Inferior parietal cortex (tissue), 1 donor: ENCODE results near the gene DPCD.
"Not testable (repeated sequence)": the region's sequence is repeated elsewhere in the genome, so short reads cannot be mapped to it uniquely, and the experiment has no call there.

ENCODE experiments used
- DNase-seq: peaks from one replicate; pipeline ENCODE4 v3.0.0-alpha.2; 2016; ENCODE audit errors: extremely low spot score

The DPCD gene

DNA sequence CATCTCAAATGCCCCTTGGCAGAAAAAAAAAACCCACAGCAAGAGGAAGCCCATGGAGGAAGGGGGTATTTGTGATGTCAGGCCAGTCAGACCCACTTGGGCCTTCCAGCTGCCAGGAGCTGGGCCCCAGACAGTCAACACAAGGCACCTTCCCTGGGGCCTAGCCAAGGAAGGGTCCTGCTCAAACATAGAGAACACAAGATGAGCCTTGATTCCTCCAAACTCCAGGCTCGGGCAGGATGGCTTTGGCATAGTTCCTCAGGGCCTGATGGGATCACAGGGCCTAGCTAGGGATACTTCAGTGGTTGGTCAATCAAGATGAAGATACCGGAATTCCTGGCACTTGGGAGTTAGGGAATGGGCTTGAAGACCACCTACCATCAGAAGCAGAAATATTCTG lies 30.8 kb downstream of the DPCD start:
- DNase-seq: no peak

DNA sequence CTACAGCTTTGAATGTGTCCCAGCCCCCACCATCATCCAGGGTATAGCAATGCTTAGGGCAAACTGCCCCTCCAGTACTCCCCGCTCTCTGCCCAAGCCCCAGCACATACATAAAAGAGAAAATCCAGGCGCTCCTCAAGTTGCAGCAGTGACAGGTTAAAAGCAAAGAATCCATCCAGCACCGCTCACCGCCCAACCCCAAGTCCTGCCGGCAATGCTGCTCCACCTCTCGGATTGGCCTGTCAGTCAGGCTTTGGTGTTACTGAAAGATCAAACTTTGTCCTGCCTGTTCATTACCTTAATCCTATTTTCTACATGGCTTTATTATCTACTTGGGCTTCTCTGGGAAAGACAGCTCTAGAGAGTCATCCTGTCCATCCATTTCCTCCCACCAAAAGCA lies 31.9 kb downstream of the DPCD start:
- DNase-seq: no peak

DNA sequence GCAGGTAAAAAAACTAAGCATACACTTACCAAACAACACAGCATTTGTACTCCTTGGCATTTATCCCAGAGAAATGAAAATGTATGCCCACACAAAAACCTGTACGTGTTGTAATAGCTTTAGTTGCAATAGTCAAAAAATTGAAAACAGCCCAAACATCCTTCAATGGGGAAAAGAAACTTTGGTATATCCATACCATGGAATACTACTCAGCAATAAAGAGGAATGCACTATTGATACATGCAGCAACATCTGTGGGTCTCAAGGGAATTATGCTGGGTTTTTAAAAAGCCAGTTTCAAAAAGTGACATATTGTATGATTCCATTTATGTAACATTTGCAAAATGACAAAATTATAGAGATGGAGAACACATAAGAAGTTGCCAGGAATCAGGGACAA lies 35.4 kb downstream of the DPCD start:
- no peak for DNase-seq

DNA sequence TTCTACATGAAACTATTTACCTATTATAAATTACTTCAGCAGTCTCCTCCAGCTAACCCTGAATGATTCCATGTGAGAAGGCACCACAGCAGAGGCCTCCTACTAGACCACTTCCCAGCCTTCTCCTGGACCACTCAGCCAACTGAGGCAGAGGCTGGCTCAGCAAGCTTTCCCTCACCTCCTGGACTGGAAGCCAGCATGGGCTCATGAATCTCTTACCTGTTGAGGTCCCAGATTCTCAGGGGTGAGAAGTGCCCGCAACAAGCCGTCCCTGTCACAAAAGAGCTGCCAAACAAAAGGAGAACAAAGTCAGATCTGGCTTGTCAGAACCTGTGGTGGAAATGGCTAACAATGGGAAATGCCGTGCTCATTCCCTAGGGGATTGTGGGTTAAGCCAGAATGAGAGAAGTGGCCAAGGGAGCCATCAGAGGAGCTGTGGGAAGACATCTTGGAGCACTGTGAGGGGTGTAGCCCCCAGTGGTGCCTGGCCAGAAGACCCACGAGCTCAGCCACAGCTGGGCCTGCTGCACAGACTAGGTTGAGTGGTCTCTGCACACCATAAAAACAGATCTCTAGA lies 36.5 kb downstream of the DPCD start:
- no peak for DNase-seq

DNA sequence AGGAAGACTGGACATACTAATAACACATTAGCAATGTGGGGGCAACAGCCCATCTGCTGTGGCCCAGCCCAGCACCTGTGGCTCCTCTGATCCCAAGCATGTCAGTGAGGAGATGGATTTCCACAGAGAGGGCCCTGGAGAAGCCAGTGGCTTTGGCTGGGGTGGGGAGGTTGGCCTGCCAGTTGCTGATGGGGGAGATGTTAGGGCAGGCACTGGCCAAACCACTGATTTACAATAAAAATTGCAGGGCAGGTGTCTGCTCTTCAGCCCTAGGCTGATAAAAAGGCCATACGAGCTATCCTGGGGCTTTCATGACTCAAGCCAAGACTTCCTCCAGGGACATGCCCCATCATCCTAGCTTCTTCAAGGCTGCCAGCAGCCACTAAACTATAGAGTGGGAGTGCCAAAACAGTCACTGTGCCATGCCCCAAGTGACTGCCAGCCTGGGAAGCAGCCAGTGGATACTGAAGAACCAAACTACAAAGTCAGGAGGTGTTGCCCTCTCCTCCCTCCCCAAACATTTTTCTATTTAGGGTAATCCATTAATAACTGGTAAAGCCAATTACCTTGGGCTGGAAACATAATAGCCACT lies 37.8 kb downstream of the DPCD start:
- DNase-seq: no peak

DNA sequence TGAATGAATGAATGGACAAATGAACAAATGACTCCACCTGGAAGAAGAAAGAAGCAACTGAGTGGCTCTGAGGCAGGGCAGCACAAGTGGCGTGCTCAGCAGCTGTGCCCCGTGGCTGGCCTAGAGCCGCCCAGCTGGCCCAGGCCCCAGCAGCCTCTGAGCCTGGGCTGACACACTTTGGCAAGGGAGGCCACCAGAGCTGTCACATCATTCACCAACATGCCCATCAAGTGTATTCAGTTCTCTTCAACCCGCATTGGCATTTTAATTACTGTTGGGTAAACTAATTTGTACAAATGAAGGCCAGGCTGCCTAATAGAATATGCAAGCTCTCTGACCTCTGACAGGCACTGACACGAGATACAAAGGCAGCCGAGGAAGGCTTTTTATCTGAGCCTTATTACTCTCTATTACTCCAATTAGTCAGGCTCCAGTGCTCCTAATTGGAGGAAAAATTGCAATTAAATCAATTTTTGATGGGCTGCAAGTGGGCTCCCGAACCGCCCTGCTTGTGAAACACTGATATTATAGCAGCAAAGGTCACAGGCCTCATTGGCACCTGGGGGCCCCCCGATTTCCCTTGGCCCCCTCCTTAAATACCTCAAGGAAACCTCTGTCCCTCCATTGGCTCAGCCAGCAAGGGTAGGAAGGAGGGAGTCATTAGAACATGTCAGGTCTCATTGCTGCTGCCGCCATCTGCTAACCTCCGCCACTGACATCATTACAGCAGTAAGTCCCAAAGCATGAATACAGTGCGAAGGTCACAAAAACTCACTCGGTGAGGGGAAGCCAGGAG lies 41.9 kb downstream of the DPCD start:
- DNase-seq: peak; percentile 38

DNA sequence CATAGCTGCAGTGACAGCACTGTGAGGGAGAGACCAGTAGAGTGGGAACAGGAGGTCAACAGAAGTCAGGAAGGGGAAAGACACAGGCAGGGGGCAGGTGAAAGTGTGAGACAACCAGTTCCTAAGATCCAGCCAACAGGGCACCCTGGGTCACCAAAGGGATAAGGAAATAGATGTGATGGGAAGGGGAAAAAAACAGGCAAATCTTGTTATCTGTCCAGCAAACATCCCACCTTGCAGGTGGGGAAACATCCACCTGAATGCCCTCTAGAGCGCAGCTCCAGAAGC lies 42.5 kb downstream of the DPCD start:
- no peak for DNase-seq

DNA sequence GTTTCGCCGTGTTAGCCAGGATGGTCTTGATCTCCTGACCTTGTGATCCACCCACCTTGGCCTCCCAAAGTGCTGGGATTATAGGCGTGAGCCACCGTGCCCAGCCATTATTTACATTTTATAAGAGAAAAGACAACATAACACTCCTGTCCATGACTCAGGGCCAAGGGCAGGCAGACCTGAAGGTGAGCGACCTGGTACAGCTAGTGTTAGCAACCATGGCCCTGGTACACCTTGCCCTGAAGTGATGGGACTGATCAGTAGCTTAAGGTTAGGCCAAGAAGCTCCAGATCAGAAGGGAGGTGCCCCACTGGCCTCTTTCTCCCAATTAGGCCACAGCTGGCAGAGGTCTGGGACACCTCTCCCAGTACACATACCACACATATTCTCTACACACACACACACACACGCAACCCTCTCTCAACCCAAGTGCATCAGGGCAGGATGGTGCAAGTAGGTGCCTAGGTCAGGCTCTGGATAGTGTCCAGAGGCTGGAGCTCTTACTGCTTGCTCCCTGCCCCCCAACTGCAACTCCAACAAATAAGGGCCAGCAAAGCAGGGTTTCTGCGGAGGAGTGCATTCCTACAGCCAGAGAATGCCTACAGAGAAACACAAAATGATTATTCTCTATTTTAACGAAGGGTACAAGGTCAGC lies 43.8 kb downstream of the DPCD start:
- no peak for DNase-seq

DNA sequence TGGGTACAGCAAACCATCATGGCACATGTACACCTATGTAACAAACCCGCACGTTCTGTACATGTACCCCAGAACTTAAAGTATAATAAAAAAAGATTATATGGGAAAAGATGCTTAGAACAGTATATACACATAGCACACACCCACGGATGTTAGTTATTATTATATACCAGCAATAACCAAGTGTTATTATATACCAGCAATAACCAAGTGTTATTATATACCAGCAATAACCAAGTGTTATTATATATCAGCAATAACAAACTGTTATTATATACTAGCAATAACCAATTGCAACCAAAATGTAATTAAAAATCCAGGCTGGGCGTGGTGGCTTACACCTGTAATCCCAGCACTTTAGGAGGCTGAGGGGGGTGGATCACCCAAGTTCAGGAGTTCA lies 45.4 kb downstream of the DPCD start:
- not testable (repeated sequence) for DNase-seq

DNA sequence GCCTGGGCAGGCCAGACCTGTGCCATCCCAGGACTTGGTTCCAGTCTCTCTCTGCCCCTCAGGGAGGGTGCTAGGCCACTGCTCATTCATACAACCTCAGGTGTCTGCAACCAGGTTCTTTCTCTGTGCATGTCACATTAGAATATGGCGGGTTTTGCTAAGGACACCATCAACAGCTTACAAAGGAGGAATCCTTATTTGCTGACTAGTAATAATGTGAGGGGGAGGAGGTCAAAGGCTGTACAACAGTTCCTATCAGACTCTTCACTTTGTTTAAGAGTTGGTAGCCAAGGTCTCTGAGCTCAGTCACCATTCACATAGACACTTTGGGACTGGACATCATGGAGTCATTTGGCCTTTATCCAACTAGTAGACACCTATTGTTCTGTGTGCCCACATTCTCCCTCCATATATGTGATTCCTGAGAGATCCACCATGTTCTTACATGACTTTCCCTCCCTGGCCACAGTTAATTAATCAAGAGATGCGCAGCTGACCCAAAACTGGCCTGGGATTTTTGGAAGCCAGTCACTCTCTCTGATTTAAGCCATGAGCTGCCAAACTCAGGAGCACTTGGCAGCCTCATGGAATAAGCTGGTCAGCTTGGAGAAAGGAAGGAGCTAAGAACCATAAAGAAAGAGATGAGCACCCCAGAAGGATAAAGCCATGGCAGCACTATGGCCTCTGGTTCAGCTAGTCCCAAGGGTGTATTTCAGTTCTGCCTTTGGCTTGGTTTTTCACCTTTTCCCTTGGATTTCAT lies 51.2 kb downstream of the DPCD start:
- no peak for DNase-seq

DNA sequence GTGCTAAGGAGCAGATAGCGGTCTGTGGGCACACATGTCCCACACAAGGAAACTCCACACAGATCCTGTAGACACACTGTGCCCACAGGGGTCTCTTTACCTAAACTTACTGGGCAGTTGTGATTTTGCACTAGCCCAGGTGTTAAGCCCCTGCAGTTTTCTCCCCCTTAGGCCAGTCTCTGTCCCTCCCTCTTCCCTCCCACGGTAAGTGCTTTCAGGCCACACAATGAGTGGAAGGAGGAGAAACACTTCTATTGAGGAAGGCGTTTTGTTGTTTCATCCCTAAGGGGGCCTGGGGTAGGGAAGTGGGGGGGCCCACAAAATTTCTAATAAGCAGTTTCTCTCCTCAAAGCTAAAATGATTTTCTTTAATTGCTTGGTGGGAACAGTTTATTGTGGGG lies 55.4 kb downstream of the DPCD start:
- no peak for DNase-seq

DNA sequence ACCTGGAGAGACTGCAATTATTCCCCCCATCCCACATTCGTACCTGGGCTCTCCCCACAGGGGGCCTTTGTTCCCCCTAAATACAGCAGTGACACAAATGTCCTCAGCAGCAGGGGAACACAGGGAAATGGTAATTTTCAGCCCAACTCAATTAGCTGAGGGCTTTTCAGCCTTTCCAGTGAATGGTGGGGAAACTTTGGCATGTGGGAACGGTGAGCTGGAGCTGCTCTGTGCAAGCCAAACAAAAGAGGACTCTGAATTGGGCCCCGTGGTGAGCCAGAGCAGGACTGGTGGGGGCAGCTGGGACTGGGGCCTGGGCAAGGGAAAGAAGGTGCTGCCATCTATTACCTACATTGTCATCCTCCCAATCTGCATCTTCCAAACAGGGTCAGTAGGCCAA lies 55.9 kb downstream of the DPCD start:
- DNase-seq: no peak

DNA sequence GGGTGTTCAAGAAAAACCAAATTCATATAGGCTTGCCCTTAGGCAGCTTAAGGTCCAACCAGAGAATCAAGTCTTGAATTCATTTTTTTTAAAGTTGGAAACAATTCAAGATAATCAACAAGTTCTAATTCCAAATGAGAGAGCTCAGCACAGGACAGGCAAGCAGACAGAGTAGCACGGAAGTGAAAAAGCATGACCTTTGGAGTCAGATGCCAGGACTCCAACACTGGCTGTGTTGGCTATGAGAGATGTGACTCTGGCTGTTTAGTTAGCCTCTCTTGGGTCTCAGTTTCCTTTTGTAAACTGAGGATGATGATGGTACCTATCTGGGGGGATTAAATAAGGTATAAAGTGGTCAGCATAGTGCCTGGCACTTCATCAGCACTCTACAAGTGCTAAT lies 57.5 kb downstream of the DPCD start:
- DNase-seq: no peak

DNA sequence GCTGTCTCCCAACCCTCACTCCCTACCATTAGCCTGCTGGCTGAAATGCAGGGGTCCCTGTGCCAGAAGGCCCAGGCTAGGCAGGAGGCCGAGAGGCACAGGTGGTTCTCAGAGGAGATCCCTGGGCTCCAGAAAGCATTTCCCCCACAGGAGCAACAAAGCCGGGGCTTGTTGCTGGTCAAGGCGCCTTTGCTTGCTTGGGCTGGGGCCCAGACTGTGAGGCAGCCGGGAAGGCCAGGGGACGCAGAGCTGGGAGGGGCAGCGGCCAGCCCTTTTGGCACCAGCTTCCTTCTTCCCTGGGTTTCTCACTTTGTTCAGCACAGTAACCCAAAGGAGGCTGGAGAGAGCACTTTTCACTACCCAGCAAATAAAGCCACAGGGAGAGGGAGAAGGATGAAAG lies 58.2 kb downstream of the DPCD start:
- peak; percentile 23 for DNase-seq

DNA sequence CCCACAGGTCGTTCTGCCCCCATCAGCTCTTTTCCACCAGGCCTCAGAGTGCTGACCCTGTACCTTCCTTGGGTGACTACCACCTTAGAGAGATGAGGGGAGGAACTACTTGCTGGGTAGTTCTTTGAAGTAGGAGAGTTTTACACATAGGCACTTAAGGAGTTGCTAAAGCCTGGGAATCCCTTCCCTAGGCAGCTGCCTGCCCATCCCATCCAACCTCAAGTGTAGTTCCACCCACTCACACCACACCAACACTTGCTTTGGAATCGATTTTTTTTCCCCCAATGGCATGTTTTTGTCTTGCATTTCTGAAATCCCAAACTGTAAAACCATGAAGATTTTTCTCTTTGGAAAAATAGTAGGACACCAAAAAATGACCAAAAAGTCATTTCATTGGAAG lies 59.1 kb downstream of the DPCD start:
- DNase-seq: no peak

DNA sequence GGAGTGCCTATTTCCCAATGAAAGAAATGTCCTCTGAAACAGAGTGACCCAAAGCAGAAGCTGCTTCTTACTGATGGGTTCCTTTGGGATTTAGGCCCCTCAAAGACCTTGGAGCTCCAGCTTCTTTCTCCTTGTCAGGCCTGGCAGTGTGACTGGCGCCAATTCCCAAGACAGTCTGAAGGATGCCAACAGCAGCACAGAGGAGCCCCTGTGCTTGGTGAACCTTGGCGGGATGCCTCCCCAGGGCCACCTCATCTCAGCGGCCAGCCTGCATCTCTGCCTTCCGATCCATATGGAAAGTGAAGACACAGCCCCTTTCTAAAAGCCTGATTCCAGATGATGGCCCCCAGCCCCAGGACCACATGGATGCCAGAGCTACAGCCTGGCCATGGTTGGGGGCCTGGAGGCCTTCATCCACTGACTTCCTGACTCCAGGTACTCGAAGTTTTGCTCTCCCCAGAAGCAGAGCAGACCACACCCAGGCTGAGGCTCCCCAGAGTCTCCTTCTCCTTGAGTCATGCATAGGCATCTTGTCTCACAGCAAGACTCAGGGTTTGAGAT lies 61.5 kb downstream of the DPCD start:
- no peak for DNase-seq

DNA sequence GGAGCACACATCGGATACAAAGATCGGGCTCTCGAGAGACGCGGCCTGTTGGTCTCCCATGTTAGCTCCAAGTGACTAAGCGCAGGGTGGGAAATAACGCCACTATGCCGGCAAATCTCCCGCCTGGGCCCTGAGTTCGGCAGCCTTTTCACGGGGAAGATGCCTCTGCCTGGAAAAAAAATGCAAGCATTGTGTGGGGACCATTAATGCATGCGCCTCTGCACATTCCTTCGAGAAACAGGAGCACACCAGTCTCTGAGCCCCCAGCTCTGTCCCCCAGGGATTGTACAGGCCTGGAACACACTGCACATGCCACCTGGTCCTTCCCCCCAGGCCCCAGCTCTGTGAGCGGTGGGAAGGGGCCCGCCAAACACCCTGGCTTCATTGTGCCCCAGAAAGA lies 62.7 kb downstream of the DPCD start:
- DNase-seq: no peak

DNA sequence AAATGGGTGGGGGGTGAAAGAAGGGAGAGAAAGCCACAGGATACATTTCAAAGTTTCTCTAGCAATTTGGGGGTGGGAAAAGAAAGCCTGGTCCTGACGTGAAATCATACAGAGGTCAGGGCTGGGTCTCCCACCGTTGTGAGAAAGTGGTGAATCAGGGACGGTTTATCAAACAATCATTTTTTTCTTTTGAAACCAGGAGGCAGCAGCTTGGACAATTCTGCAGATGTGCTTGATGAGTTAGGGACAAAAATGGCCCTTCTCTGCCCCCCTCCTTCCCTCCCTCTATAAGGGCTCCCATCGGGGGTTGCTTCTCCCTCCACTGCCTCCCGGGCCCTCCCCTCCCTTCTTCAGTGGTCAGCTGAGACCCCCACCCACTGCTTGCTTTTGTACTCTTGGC lies 63.2 kb downstream of the DPCD start:
- DNase-seq: no peak

DNA sequence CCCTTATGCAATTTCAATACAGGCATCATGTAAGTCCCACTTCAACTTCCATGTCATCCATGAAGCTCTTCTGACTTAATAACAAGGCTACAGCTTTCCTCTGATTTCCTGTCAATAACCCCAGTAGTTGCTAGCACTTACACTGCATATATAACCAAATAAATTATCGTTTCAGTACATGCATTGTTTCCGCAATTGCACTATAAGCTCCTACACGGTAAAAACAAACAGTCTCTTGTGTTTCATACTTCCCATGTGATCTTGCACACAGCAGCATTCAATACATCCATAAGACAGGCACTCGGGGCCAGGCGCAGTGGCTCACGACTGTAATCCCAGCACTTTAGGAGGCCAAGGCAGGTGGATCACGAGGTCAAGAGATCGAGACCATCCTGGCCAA lies 65.4 kb downstream of the DPCD start:
- DNase-seq: no peak

DNA sequence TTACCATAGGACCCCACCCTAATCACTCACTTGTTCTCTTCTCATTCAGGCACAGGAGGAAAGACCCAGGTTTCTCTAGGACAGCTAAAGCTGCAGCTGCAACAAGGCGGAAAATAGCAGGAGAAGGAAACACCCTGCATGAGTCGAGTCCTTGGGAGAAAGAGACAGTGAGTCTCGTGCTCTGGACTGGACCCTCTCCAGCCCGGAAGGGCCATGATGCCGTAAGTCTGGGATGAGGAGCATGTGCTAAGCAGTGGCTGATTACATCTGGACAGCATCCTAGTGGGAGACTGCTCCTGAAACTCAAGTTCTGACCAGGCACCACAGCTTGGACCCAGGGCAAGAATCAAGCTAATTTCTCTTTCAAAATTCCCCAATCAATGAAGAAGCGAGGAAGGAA lies 67.4 kb downstream of the DPCD start:
- DNase-seq: no peak

DNA sequence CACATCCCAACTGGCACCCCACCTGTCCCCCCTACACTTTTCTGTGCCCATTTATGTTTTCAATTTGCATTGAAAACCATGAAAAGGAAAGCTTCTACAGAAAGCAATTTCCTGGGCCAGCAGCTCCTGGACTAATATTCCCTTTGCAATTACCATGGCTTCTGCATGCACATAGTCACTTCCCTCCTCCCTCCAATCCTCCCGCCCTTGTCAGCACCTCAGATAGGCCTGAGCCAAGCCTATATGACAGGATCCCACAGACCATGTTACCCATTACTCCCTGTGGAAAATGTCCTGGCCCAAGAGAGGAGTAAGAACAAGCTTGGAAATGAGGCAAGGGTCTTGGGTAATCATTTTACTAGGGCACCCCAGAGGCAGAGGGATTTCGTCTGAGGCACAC lies 68.8 kb downstream of the DPCD start:
- DNase-seq: no peak

DNA sequence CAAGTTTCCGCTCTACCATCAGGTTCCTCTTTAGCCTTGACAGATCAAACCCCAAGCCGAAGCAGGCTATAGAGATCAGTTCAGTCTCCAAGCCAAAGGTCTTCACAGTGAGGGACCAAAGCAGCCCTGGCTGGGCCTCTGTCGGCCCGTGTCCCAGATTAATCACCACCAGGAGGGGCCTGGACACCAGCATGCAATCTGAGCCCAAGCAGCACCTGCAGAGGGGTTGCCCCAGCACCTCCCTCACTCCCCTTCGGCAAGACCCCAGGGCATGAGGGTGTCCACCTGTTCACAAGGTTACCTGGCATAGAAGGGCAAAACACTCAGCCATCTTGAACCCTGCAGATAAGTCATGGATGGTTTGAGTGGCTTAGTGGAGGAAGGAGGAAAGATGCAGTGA lies 70.9 kb downstream of the DPCD start:
- no peak for DNase-seq
